Measurements from ENCODE around the gene ACSL4.
"Not testable (repeated sequence)": the region's sequence is repeated elsewhere in the genome, so short reads cannot be mapped to it uniquely, and the experiment has no call there.

ACSL4 gene

GRCh38 chrX:109667986-109668385 lies 65.1 kb downstream of the ACSL4 start:
- H3K27me3 ChIP-seq (replicated peaks; ENCODE audit: control insufficient read depth, insufficient read depth, low read length): no peaks in the 10 kb centered on the region
- H3K9ac ChIP-seq (ENCODE audit: low read length): no peak overlapping the region
- DNase-seq (ENCODE audit: low read depth): no peak
- no peaks in the 10 kb centered on the region for H3K4me1 ChIP-seq (ENCODE audit: control insufficient read depth, insufficient read depth, low read length)
- H3K4me3 ChIP-seq (ENCODE audit: low read length): no peak overlapping the region
- no peaks in the 10 kb centered on the region for H3K9me3 ChIP-seq (ENCODE audit: control insufficient read depth, low read length)
- H3K36me3 ChIP-seq (ENCODE audit: control insufficient read depth, insufficient read depth, low read length, severe bottlenecking): peaks cover 62% of the 10 kb centered on the region

GRCh38 chrX:109660435-109661143 lies 72.5 kb downstream of the ACSL4 start:
- H3K4me1 ChIP-seq (ENCODE audit: control insufficient read depth, insufficient read depth, low read length): no peaks in the 10 kb centered on the region
- peaks cover 65% of the 10 kb centered on the region for H3K36me3 ChIP-seq (ENCODE audit: control insufficient read depth, insufficient read depth, low read length, severe bottlenecking)
- no peak overlapping the region for H3K4me3 ChIP-seq (ENCODE audit: low read length)
- peaks cover 8% of the 10 kb centered on the region for H3K27me3 ChIP-seq (replicated peaks; ENCODE audit: control insufficient read depth, insufficient read depth, low read length)
- no peaks in the 10 kb centered on the region for H3K9me3 ChIP-seq (ENCODE audit: control insufficient read depth, low read length)
- no peak overlapping the region for H3K9ac ChIP-seq (ENCODE audit: low read length)
- peak; percentile 57 for DNase-seq (ENCODE audit: low read depth)

DNA sequence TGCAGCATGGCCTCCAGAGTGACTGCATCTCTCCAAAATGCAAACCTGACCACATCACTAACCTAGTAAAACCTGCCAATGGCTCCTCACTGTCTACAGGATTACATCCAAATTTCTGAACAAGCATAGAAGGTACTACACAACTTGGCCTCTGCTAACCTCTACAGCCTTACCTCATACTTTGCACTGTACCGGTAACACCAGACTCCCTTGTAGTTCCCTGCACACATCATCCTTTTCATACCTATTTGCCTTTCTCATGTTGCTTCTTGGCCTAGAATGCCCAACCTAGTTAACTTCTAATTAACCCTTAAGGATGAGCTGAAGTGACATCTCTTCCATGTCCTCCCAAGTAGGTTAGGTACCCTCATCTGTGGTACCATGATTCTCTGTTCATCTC lies 74.7 kb downstream of the ACSL4 start:
- H3K4me1 ChIP-seq (ENCODE audit: control insufficient read depth, insufficient read depth, low read length): no peaks in the 10 kb centered on the region
- H3K27me3 ChIP-seq (replicated peaks; ENCODE audit: control insufficient read depth, insufficient read depth, low read length): peaks cover 8% of the 10 kb centered on the region
- H3K36me3 ChIP-seq (ENCODE audit: control insufficient read depth, insufficient read depth, low read length, severe bottlenecking): peaks cover 44% of the 10 kb centered on the region
- no peak overlapping the region for H3K9ac ChIP-seq (ENCODE audit: low read length)
- DNase-seq (ENCODE audit: low read depth): no peak
- no peaks in the 10 kb centered on the region for H3K9me3 ChIP-seq (ENCODE audit: control insufficient read depth, low read length)
- H3K4me3 ChIP-seq (ENCODE audit: low read length): no peak overlapping the region

GRCh38 chrX:109657364-109657763 lies 75.7 kb downstream of the ACSL4 start:
- not testable (repeated sequence) for DNase-seq (ENCODE audit: low read depth); H3K9ac ChIP-seq (ENCODE audit: low read length); H3K4me1 ChIP-seq (ENCODE audit: control insufficient read depth, insufficient read depth, low read length); H3K9me3 ChIP-seq (ENCODE audit: control insufficient read depth, low read length); H3K27me3 ChIP-seq (replicated peaks; ENCODE audit: control insufficient read depth, insufficient read depth, low read length); H3K4me3 ChIP-seq (ENCODE audit: low read length)
- H3K36me3 ChIP-seq (ENCODE audit: control insufficient read depth, insufficient read depth, low read length, severe bottlenecking): peaks cover 34% of the 10 kb centered on the region

- Histone ChIP-seq H3K27me3 (replicated peaks; ENCODE audit: control insufficient read depth, insufficient read depth, low read length) (peaks cover 8% of the 10 kb centered on the region), H3K4me1 (ENCODE audit: control insufficient read depth, insufficient read depth, low read length) (no peaks in the 10 kb centered on the region), H3K4me3 (ENCODE audit: low read length) (no peak overlapping the region), H3K9ac (ENCODE audit: low read length) (no peak overlapping the region), H3K36me3 (ENCODE audit: control insufficient read depth, insufficient read depth, low read length, severe bottlenecking) (peaks cover 28% of the 10 kb centered on the region), H3K9me3 (ENCODE audit: control insufficient read depth, low read length) (no peaks in the 10 kb centered on the region)
- DNase-seq (ENCODE audit: low read depth): no peak
Observed at GRCh38 chrX:109656774-109657173, 76.3 kb downstream of the ACSL4 start.

GRCh38 chrX:109655502-109656201 lies 77.4 kb downstream of the ACSL4 start:
- Histone ChIP-seq H3K4me1 (ENCODE audit: control insufficient read depth, insufficient read depth, low read length) (no peaks in the 10 kb centered on the region), H3K9ac (ENCODE audit: low read length) (no peak overlapping the region), H3K36me3 (ENCODE audit: control insufficient read depth, insufficient read depth, low read length, severe bottlenecking) (peaks cover 21% of the 10 kb centered on the region), H3K4me3 (ENCODE audit: low read length) (no peak overlapping the region), H3K9me3 (ENCODE audit: control insufficient read depth, low read length) (no peaks in the 10 kb centered on the region), H3K27me3 (replicated peaks; ENCODE audit: control insufficient read depth, insufficient read depth, low read length) (peaks cover 8% of the 10 kb centered on the region)
- no peak for DNase-seq (ENCODE audit: low read depth)

DNA sequence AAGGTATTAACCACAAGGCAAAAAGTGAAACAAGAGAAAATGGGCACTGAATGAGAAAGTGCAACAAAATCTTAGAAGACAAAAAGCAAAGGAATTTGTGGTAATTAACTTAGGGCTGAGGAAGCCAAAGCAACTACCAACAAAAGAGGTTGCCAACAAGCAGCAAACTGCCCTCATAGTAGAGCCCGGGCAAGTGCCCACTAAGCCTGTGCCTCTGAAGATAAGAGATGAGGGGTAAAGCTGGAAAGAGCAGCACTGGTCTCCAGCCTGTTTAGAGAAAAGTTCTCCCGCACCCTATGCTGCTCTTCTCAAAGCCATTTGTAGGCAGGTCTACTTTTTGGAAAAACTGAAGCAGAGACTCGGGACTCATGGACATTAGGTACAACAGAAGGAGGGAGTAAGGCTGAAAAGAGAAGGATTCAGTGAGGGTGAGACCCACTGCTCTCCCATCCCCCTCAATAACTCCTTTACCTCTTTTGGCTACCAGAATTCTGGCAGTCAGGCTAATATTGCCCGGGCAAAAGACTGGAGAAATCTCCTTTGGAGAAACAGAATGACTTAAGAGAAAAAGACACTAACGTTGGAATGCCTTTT lies 78.4 kb downstream of the ACSL4 start:
- Histone ChIP-seq H3K4me3 (ENCODE audit: low read length) (no peak overlapping the region), H3K4me1 (ENCODE audit: control insufficient read depth, insufficient read depth, low read length) (no peaks in the 10 kb centered on the region), H3K9me3 (ENCODE audit: control insufficient read depth, low read length) (no peaks in the 10 kb centered on the region), H3K36me3 (ENCODE audit: control insufficient read depth, insufficient read depth, low read length, severe bottlenecking) (peaks cover 15% of the 10 kb centered on the region), H3K27me3 (replicated peaks; ENCODE audit: control insufficient read depth, insufficient read depth, low read length) (peaks cover 8% of the 10 kb centered on the region), H3K9ac (ENCODE audit: low read length) (no peak overlapping the region)
- DNase-seq (ENCODE audit: low read depth): no peak

DNA sequence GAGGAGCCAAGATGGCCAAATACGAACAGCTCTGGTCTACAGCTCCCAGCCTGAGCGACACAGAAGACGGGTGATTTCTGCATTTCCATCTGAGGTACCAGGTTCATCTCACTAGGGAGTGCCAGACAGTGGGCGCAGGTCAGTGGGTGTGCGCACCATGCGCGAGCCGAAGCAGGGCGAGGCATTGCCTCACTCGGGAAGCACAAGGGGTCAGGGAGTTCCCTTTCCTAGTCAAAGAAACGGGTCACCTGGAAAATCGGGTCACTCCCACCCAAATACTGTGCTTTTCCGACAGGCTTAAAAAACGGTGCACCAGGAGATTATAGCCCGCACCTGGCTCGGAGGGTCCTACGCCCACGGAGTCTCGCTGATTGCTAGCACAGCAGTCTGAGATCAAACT lies 88.4 kb downstream of the ACSL4 start:
- H3K27me3 ChIP-seq (replicated peaks; ENCODE audit: control insufficient read depth, insufficient read depth, low read length): peaks cover 11% of the 10 kb centered on the region
- H3K9ac ChIP-seq (ENCODE audit: low read length); H3K4me1 ChIP-seq (ENCODE audit: control insufficient read depth, insufficient read depth, low read length); H3K9me3 ChIP-seq (ENCODE audit: control insufficient read depth, low read length); H3K36me3 ChIP-seq (ENCODE audit: control insufficient read depth, insufficient read depth, low read length, severe bottlenecking); DNase-seq (ENCODE audit: low read depth); H3K4me3 ChIP-seq (ENCODE audit: low read length): not testable (repeated sequence)

DNA sequence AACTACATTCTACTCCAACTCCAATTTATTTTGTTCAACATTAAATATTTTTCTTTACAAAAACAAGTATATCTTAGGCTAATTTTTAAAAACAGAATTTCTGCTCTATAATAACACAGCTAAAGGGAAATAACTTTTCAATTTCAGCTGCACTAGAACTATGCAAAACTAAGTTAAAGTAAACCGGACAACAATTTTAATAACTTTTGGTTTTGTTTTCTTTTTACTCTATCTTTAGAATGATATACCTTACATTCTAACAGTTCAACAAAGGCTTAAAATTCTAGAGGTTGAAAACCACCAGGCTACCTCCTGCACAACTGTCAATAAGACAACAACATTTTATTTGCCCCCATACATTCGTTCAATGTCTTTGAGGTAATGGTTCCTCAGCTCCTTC lies 89.4 kb downstream of the ACSL4 start:
- peaks cover 11% of the 10 kb centered on the region for H3K27me3 ChIP-seq (replicated peaks; ENCODE audit: control insufficient read depth, insufficient read depth, low read length)
- H3K9ac ChIP-seq (ENCODE audit: low read length): no peak overlapping the region
- DNase-seq (ENCODE audit: low read depth): no peak
- peaks cover 9% of the 10 kb centered on the region for H3K4me1 ChIP-seq (ENCODE audit: control insufficient read depth, insufficient read depth, low read length)
- H3K4me3 ChIP-seq (ENCODE audit: low read length): no peak overlapping the region
- H3K36me3 ChIP-seq (ENCODE audit: control insufficient read depth, insufficient read depth, low read length, severe bottlenecking): peaks cover 6% of the 10 kb centered on the region
- H3K9me3 ChIP-seq (ENCODE audit: control insufficient read depth, low read length): no peaks in the 10 kb centered on the region

GRCh38 chrX:109638158-109638557 lies 94.9 kb downstream of the ACSL4 start:
- H3K4me3 ChIP-seq (ENCODE audit: low read length): no peak overlapping the region
- peaks cover 6% of the 10 kb centered on the region for H3K4me1 ChIP-seq (ENCODE audit: control insufficient read depth, insufficient read depth, low read length)
- H3K36me3 ChIP-seq (ENCODE audit: control insufficient read depth, insufficient read depth, low read length, severe bottlenecking): peaks cover 9% of the 10 kb centered on the region
- H3K27me3 ChIP-seq (replicated peaks; ENCODE audit: control insufficient read depth, insufficient read depth, low read length): peaks cover 11% of the 10 kb centered on the region
- H3K9ac ChIP-seq (ENCODE audit: low read length): no peak overlapping the region
- no peak for DNase-seq (ENCODE audit: low read depth)
- H3K9me3 ChIP-seq (ENCODE audit: control insufficient read depth, low read length): no peaks in the 10 kb centered on the region

GRCh38 chrX:109637477-109637876 lies 95.6 kb downstream of the ACSL4 start:
- not testable (repeated sequence) for DNase-seq (ENCODE audit: low read depth); H3K9me3 ChIP-seq (ENCODE audit: control insufficient read depth, low read length); H3K4me3 ChIP-seq (ENCODE audit: low read length); H3K27me3 ChIP-seq (replicated peaks; ENCODE audit: control insufficient read depth, insufficient read depth, low read length); H3K9ac ChIP-seq (ENCODE audit: low read length); H3K36me3 ChIP-seq (ENCODE audit: control insufficient read depth, insufficient read depth, low read length, severe bottlenecking); H3K4me1 ChIP-seq (ENCODE audit: control insufficient read depth, insufficient read depth, low read length)
